OCI-LY7 (cell line): ENCODE results near the gene DTNA. TPM values are rescaled to one million over a fixed set of nuclear protein-coding genes. Genes with fewer than 3 reads are reported as not detected.

Experiments
- BruUV-seq: library from RNA; stranded (reverse); fragments of 400-500 nt; replicated peaks from 2 replicates; lab custom pipeline; 2021; lab: Mats Ljungman, UMichigan
- CTCF ChIA-PET: fragments of 300-600 bp; sonication (Branson Sonifier 250); formaldehyde crosslinking; loops from one replicate; lab custom pipeline; 2022; ENCODE audit warnings: antibody characterized with exemption; ENCODE audit not compliant: unreplicated experiment; lab: Charles Lee
- POLR2A ChIA-PET: fragments of 300-600 bp; sonication (Branson Sonifier 250); formaldehyde crosslinking; loops from one replicate; lab custom pipeline; 2022; ENCODE audit warnings: antibody characterized with exemption; lab: Charles Lee
- DNase-seq: peaks from one replicate; pipeline ENCODE4 v3.0.0-alpha.2; 2015; ENCODE audit warnings: low spot score
- H2AFZ ChIP-seq: fragments of 200-600 bp; sonication (generic), shearing (Covaris generic); 2 replicates; pipeline ENCODE4 v1.6.1; 2014; ENCODE audit warnings: mild to moderate bottlenecking, antibody characterized with exemption, low read length, moderate library complexity
- H3K27ac ChIP-seq: fragments of 200-600 bp; sonication (generic); 2 replicates; pipeline ENCODE4 v1.5.1; 2014; ENCODE audit warnings: mixed run types, low read depth, mild to moderate bottlenecking, moderate library complexity, low read length, inconsistent platforms; ENCODE audit not compliant: poor library complexity, severe bottlenecking
- H3K36me3 ChIP-seq: fragments of 200-600 bp; sonication (generic); 2 replicates; pipeline ENCODE4 v1.6.1; 2014; ENCODE audit warnings: mild to moderate bottlenecking, antibody characterized with exemption, low read length, moderate library complexity, mixed read lengths; ENCODE audit not compliant: insufficient read depth
- H3K4me1 ChIP-seq: fragments of 200-600 bp; sonication (generic); 2 replicates; pipeline ENCODE4 v1.5.1; 2014; ENCODE audit warnings: mild to moderate bottlenecking, low read length; ENCODE audit not compliant: insufficient read depth, poor library complexity, severe bottlenecking
- H3K4me2 ChIP-seq: fragments of 200-600 bp; sonication (generic); 2 replicates; pipeline ENCODE4 v1.6.1; 2014; ENCODE audit warnings: mild to moderate bottlenecking, low read length
- H3K4me3 ChIP-seq: fragments of 200-600 bp; sonication (generic); 2 replicates; pipeline ENCODE4 v1.5.1; 2014; ENCODE audit warnings: mild to moderate bottlenecking, low read depth, low read length; ENCODE audit not compliant: poor library complexity, severe bottlenecking
- H3K79me2 ChIP-seq: fragments of 200-600 bp; sonication (generic); 2 replicates; pipeline ENCODE4 v1.6.1; 2016; ENCODE audit warnings: low read depth, mild to moderate bottlenecking, low read length, moderate library complexity, mixed read lengths; ENCODE audit not compliant: insufficient read depth
- H3K9me2 ChIP-seq: fragments of 200-600 bp; sonication (generic); 2 replicates; pipeline ENCODE4 v1.6.1; 2016; ENCODE audit warnings: mild to moderate bottlenecking, low read length, mixed read lengths; ENCODE audit not compliant: insufficient read depth
- H3K9me3 ChIP-seq: fragments of 200-600 bp; sonication (generic); 2 replicates; pipeline ENCODE4 v1.6.1; 2014; ENCODE audit warnings: mild to moderate bottlenecking, mixed run types, low read length, mixed read lengths
- H4K20me1 ChIP-seq: fragments of 200-600 bp; sonication (generic); 2 replicates; pipeline ENCODE4 v1.6.1; 2014; ENCODE audit warnings: mild to moderate bottlenecking, antibody characterized with exemption, low read length, moderate library complexity, mixed read lengths; ENCODE audit not compliant: insufficient read depth
- EZH2phosphoT487 ChIP-seq: fragments of 200-600 bp; sonication (generic); IDR thresholded peaks from 2 replicates; pipeline ENCODE4 v1.6.1; 2018; ENCODE audit warnings: low read depth, borderline replicate concordance, mild to moderate bottlenecking, mixed run types, antibody characterized with exemption, low read length, moderate library complexity, mixed read lengths
- intact Hi-C: fragments of 100-400 bp; cut with micrococcal nuclease; formaldehyde crosslinking; loops from one replicate; pipeline ENCODE4 v1.10.0; 2022; ENCODE audit not compliant: unreplicated experiment
- total RNA-seq, 2 experiments: library from RNA; depleted of rRNA in 1 of 2; stranded (reverse); fragments of >200 nt in 1 of 2; shearing (Covaris generic) in 1 of 2; gene quantifications; 2 replicates each; pipeline ENCODE4 v1.2.3, GENCODE V29; 2014 to 2022
- TF ChIP-seq, protein P1 (sequence below): fragments of 200-600 bp; sonication (generic); conservative IDR thresholded peaks from 2 replicates; pipeline ENCODE4 v1.5.1; 2014; ENCODE audit warnings: mild to moderate bottlenecking, antibody characterized with exemption, low read length, moderate library complexity, mixed read lengths

DTNA gene
- total RNA-seq, 2 experiments from 2014 or later = 0.16 TPM; not detected in 1

DNA sequence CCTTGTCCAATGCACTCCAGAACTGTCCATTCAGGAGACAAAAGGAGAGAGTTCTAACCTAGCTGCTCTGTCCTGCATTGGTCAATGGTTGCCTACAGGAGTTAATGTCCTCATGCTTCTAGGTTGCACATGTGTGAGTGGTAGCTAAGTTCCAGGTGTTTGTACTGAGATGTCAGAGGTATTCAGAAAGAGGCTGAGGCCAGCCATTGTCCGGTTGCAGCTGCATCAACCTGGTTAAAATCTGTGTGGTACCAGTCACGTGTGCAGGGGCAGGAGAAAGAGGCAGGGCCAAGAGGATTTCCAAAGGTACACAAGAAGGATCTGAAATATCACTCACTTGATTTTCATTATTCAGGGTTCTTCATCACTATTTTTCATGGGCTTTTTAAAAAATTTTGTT, 70.8 kb downstream of the DTNA start:
- ChIA-PET POLR2A (no interaction called here), CTCF (no interaction called here)
- Histone ChIP-seq H3K79me2 (no peaks in the 10 kb centered on the region), H3K36me3 (no peaks in the 10 kb centered on the region), H3K9me2 (no peaks in the 10 kb centered on the region), H4K20me1 (no peaks in the 10 kb centered on the region), H3K4me1 (no peaks in the 10 kb centered on the region), H3K27ac (no peak overlapping the region), H2AFZ (no peak overlapping the region), H3K4me3 (no peak overlapping the region), H3K4me2 (no peak overlapping the region), H3K9me3 (no peaks in the 10 kb centered on the region)
- DNase-seq = no peak
- TF ChIP-seq EZH2phosphoT487 = no peak
- TF ChIP-seq, protein P1, sequence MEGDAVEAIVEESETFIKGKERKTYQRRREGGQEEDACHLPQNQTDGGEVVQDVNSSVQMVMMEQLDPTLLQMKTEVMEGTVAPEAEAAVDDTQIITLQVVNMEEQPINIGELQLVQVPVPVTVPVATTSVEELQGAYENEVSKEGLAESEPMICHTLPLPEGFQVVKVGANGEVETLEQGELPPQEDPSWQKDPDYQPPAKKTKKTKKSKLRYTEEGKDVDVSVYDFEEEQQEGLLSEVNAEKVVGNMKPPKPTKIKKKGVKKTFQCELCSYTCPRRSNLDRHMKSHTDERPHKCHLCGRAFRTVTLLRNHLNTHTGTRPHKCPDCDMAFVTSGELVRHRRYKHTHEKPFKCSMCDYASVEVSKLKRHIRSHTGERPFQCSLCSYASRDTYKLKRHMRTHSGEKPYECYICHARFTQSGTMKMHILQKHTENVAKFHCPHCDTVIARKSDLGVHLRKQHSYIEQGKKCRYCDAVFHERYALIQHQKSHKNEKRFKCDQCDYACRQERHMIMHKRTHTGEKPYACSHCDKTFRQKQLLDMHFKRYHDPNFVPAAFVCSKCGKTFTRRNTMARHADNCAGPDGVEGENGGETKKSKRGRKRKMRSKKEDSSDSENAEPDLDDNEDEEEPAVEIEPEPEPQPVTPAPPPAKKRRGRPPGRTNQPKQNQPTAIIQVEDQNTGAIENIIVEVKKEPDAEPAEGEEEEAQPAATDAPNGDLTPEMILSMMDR = no peak
- intact Hi-C loops = loop anchor here (10.0 kb wide), 2 partner anchors 126 to 1546 kb away; no protein-coding TSS in a partner anchor
- no TSS peak for BruUV-seq

DNA sequence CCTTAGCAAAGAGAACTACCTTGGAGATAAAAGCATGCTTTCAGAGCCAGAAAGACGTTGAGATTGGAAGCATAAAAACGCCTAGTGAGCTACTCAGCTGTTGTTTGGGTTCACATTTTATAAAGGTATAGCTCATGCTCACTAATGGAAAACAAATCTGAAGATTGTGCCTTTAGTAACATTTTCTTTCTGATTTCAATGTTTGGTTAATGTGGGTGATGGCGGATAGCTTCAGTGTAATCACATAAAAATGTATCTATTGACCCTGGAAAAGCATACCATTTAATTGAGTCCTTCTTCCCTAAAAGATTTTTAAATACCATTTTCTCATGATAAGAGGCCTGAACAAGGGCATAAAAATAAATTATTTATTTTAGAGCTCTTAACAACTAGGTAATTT, 73.4 kb downstream of the DTNA start:
- Histone ChIP-seq H4K20me1 (no peaks in the 10 kb centered on the region), H2AFZ (no peak overlapping the region), H3K9me2 (no peaks in the 10 kb centered on the region), H3K27ac (no peak overlapping the region), H3K4me3 (no peak overlapping the region), H3K4me2 (no peak overlapping the region), H3K36me3 (no peaks in the 10 kb centered on the region), H3K4me1 (no peaks in the 10 kb centered on the region), H3K9me3 (no peaks in the 10 kb centered on the region), H3K79me2 (no peaks in the 10 kb centered on the region)
- intact Hi-C loops = loop anchor here (10.0 kb wide), 2 partner anchors 129 to 1549 kb away; no protein-coding TSS in a partner anchor
- no peak for TF ChIP-seq EZH2phosphoT487
- TF ChIP-seq, protein P1 = no peak
- BruUV-seq = no TSS peak
- CTCF ChIA-PET = no interaction called here
- POLR2A ChIA-PET = no interaction called here
- no peak for DNase-seq

DNA sequence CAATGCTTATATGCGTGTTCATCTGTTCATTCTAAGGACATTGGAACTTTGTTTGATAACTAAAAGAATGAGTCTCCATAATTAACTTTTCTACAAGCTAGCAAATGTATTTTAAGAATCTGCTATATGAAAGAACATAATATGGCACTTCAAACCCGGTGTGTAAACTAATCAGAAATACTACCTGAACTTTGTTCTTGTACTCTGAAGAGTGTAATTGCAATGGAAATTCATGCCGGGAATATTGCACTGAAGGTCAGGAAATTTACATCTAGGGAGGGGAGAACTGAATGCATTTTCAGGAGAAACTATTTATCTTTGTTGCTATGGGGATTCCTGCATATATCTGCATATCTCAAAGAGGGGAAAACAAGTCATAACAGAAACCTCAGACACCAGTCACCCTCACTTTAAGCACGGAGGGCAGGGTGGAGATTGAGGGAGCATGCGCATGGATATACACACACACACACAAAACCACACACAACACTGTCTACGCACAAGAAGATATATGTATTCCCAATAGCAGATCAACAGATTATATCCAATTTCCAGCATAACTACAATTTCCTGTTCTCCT, 76.2 kb downstream of the DTNA start:
- no peak overlapping the region for H3K27ac ChIP-seq
- CTCF ChIA-PET = no interaction called here
- H3K36me3 ChIP-seq = no peaks in the 10 kb centered on the region
- no peaks in the 10 kb centered on the region for H3K9me3 ChIP-seq
- POLR2A ChIA-PET = no interaction called here
- BruUV-seq = no TSS peak
- TF ChIP-seq, protein P1 = no peak
- TF ChIP-seq EZH2phosphoT487 = no peak
- no peaks in the 10 kb centered on the region for H3K9me2 ChIP-seq
- H3K79me2 ChIP-seq = no peaks in the 10 kb centered on the region
- no peak for DNase-seq
- H3K4me2 ChIP-seq = no peak overlapping the region
- H3K4me3 ChIP-seq = no peak overlapping the region
- intact Hi-C loops = loop anchor here (10.0 kb wide), 2 partner anchors 131 to 1551 kb away; no protein-coding TSS in a partner anchor
- no peak overlapping the region for H2AFZ ChIP-seq
- no peaks in the 10 kb centered on the region for H3K4me1 ChIP-seq
- H4K20me1 ChIP-seq = no peaks in the 10 kb centered on the region
